ENCODE results near the gene STX7.

The STX7 gene

GRCh38 chr6:132466952-132467351, 46.0 kb downstream of the STX7 start:
- DNase-seq, result no peak

- no peak for DNase-seq
These were observed 47.1 kb downstream of the STX7 start for GRCh38 chr6:132465530-132466485.

DNA sequence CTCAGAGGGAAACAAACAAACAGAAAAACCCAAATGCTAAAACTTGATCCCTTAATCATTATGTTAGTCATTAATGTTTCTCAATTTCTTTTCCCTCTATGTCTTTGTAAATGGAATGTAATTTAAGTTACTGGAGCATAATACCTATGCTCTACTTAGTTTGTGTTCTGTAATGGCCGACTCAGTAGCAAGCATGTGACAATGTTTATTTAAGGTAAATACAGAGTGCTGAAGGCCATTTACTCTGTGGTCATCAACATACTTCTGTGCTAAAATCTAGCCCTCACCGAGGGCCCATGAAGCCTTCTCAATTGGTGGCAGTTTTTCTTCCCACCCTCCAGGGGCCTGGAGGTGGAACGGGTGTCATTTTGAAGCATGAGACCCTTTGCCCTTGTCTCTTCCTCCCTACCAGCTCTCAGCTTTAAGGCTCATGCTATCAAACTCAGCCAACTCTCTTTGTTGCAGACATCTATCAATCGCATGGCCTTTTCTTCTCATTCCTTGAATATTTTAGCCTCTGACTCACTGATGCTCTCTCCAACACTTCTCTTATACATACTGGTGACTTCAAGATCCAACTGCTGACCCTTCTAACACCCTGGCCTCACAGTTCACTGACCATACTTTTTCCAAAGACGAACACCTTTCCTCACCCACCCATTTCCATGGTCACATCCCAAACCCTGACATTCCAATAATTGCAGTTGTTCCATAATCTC, 48.2 kb downstream of the STX7 start:
- DNase-seq, result no peak

GRCh38 chr6:132461958-132462357, 51.0 kb downstream of the STX7 start:
- DNase-seq, result no peak

GRCh38 chr6:132459605-132459952, 53.3 kb downstream of the STX7 start:
- DNase-seq, result no peak

- no peak for DNase-seq
These were observed 53.9 kb downstream of the STX7 start for GRCh38 chr6:132458887-132459604.

GRCh38 chr6:132456700-132457143, 56.2 kb downstream of the STX7 start:
- DNase-seq, result no peak

GRCh38 chr6:132446855-132447241, 66.1 kb downstream of the STX7 start:
- DNase-seq, result no peak

DNA sequence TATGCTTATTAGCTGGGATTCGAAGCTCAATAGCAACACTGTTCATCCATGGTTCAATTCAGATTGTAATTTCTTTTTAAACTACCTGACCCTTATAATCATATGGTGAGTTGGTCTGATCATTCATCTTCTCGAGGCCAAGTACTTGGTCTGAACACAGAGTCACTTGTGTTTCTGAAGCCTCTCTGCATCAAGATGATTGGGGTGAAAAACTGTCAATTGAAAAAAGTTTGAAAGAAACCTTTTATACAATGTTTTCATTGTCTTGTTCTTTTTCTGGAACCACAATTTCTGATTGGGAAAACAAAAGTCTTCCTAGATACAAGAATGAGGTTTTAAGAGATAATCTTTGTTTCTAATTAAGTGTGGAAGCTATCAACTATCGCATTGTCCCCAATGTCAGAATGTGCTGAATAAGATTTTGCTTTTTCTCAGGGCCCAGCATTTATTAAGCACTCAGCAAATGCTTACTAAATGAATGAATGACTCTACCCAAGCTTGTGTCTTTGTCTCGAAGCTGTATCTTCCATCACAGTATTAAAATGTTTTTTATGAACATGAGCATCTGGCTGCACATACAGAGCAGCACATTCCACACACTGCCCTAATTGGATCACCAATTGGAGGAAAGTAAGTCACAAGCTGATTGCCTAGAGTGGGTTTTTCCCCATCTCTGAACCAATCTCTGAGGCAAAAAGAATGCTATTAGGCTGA, 66.6 kb downstream of the STX7 start:
- no peak for DNase-seq

DNA sequence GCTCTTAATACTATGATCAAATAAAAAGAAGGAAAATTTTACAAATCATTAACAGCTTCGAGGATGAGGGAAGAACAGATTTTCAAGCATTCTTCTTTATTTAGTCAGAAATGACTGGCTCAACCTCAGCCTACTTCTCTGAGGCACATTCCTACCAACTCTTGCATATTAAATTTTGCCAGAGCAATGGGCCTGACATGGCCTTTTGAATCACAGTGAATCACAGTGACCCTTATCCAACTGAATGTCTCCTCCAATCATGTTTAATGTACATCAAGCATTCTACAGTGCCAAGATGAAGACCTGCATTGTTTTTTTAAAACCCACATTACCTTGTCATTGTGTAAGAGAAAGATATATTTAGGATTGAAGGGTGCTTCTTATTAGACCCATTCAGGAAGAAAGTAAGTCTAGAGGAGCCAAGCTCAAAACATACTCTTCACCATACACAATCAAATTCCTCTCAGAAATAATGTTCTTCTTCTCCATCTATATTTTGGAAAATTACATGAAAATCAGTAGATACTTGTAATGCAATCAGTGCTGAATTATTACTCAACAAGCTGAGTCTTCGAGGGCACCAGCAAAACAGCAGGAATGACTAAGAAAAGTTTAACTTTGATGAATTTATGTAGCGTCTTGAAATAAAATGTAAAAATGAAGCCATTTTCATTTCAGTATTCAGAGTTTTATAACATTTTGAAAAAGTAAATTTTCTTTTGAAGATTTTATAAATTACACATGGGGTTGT, 67.5 kb downstream of the STX7 start:
- DNase-seq, result no peak

GRCh38 chr6:132443206-132443605, 69.7 kb downstream of the STX7 start:
- DNase-seq, result no peak

DNA sequence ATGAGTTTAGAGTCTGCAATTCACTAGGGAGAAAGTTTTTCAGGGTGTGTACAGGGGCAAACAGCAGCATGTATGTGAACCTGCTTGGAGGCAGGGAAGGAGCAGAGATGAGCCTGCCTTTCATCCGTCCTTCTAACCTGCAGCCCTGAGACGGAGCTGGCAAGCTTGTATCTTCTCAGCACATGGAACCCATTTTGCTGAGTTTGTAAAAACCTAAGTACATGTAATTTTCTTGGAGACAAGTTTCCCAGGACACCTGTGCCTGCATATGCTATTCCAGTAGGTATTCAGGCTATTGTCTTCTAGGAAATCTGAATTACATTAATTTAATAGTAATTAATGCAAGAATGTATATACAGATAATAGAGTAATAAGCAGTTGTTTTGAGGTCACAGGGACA, 82.8 kb downstream of the STX7 start:
- DNase-seq, result no peak

DNA sequence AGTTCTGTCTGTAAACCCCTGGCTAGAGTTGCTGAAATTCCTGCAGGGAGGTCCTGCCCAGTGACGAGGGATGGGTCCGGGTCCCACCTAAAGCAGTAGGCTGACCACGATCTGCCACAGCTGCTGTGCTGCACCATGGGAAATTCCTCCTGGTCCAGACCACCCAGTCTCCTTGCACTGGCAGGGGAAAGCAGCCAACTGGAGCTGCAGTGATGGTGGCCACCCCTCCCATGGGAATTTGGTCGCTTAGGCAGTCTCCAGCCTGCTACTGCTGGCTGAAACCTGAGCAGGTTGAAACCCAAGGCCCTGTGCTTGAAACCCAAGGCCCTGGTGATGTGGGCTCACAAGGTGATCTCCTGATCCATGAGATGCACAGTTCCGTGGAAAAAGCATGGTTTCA, 87.7 kb downstream of the STX7 start:
- no peak for DNase-seq

DNA sequence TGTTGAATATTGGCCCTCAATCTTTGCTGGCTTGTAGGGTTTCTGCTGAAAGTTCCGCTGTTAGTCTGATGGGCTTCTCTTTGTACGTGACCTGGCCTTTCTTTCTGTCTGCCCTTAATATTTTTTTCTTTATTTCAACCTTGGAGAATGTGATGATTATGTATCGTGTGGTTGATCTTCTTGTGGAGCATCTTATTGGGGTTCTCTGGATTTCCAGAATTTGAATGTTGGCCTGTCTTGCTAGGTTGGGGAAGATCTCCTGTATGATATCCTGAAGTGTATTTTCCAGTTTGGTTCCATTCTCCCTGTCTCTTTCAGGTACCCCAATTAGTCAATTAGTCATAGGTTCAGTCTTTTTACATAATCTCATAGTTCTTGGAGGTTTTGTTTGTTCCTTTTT, 89.1 kb downstream of the STX7 start:
- DNase-seq, result no peak

DNA sequence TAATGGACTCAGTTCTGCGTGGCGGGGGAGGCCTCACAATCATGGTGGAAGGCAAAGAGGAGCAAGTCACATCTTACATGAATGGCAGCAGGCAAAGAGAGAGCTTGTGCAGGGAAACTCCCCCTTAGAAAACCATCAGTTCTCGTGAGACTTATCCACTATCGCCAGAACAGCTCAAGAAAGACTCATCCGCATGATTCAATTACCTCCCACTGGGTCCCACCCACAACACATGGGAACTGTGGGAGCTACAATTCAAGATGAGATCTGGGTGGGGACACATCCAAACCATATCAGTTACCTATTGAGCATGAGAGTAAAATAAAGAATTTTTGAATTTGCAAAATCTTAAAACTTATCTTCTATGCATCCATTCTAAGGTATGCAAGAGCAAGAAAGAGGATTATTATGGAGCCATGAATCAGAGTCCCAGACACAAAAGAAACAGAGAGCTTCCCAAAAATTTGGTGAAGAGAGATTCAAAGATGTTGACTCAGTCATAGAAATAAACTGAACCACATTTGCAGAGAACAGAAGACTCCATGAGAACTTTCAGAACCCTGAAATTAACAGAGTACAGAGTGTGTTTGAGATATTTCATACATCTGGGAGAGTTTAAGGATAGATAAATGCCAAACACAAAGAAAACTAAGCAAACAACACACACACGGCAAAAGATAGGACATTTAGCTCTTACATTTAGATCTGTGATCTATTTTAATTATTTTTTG, 94.5 kb downstream of the STX7 start:
- DNase-seq, result no peak

GRCh38 chr6:132414761-132415160, 98.2 kb downstream of the STX7 start:
- DNase-seq, result no peak

- DNase-seq, result no peak
These were observed 98.6 kb downstream of the STX7 start for GRCh38 chr6:132414322-132414721.

DNA sequence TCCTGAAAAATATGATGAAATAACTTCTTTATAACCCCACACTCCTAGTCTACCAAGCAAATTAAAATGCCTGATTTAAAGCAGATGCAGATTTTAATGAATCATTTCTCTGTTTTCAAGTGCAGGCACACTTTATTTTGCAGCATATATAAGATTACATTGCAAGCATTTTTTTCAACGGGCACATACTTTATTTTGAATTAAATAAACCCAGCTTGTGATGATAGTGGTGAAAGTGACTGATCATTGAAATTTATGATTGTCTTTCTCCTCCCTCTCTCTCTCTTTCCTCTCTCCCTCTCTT, 99.5 kb downstream of the STX7 start:
- DNase-seq, result no peak

DNA sequence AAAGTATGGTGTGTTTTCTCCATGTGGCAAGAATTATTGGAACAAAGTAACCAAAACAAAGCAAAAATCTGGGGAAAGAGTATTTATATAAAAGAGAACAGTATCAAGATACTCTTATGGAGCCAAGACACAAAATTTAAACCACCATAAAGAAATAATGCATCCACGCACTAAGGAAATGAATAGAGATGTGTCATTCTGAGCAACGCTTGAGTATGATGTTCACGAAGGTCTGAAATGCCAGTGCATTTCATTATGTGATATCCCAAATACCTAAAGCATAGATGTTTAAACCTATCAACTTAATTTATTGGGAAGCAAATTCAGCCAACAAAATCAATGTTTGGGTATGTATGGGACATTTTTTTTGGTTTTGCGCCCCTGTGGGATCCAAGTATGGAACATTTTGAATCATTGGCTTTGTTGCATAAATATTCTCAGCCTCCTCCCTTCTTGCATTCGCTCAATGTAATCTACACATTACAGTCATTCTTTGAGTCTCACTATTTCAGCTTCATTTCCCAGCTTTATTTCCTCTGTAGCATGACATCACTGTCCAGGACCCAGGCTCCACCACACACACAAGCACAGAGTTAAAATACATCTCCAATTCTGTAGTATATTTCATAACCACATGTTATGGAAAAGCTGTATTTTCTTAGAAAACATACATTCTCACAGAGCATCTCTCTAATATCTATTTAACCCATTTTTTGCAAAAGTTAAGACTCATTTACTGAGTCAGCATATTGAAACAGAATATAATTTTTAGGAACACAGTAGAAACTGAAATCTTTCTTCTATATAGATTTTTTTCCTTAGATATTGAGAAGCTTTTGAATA, 100.0 kb downstream of the STX7 start:
- no peak for DNase-seq

- DNase-seq, result no peak
These were observed 101.6 kb downstream of the STX7 start for GRCh38 chr6:132411296-132411695.

DNA sequence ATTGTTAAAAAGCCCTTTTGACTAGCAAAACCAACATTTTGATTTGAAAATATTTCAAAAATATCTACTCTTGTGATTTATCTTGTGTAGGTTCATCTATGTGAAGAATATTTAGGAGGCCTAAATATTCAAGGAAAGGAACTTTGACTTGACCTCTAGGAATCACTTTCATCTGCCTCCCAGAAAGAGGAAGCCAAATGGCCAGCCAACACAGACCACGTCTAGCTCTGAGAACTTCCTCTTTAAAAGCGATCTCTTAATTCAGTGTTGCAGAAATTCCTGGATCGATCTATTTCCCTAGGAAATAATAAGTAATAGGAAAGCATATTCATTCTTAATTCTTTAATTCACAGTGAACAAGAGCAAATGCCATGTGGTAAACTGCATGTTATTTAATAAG, 102.1 kb downstream of the STX7 start:
- no peak for DNase-seq

All from NCI-H526 treated with DMSO at 0.1 percent for 48 hours (cell line).